Upper lobe of left lung (tissue), 6 donors: ENCODE results near the gene LCP1. TPM values are rescaled to one million over a fixed set of nuclear protein-coding genes. Genes with fewer than 3 reads are reported as not detected.

Experiments
- ATAC-seq, 2 donors: fragments of 200-7000 bp; cut with Tn5 transposase; one replicate each; pipeline ENCODE4 v1.9.1; 2022; ENCODE audit warnings: mild to moderate bottlenecking in 2 of 2, moderate library complexity in 2 of 2; ENCODE audit not compliant: low FRiP score in 2 of 2
- DNase-seq, 2 donors: peaks; one replicate each; pipeline ENCODE4 v3.0.0-alpha.2; 2019 to 2020
- H3K27ac ChIP-seq, 4 donors: fragments of 200-600 bp; sonication (generic); one replicate each; pipeline ENCODE4 v1.5.1; 2016 to 2019
- H3K27me3 ChIP-seq, 4 donors: fragments of 200-600 bp; sonication (generic); one replicate each; pipeline ENCODE4 v1.5.1; 2017 to 2019
- H3K36me3 ChIP-seq, 4 donors: fragments of 200-600 bp; sonication (generic); one replicate each; pipeline ENCODE4 v1.5.1; 2016 to 2019
- H3K4me1 ChIP-seq, 4 donors: fragments of 200-600 bp; sonication (generic); one replicate each; pipeline ENCODE4 v1.5.1; 2018 to 2019
- H3K4me3 ChIP-seq, 4 donors: fragments of 200-600 bp; sonication (generic); one replicate each; pipeline ENCODE4 v1.5.1; 2017 to 2019; ENCODE audit warnings: mild to moderate bottlenecking in 2 of 4, moderate library complexity in 1 of 4
- H3K9me3 ChIP-seq, 4 donors: fragments of 200-600 bp; sonication (generic); one replicate each; pipeline ENCODE4 v1.5.1; 2018 to 2019
- EP300 ChIP-seq, 4 donors: sonication (generic); formaldehyde crosslinking; IDR thresholded peaks; one replicate each; pipeline ENCODE4 v1.5.1; 2017; ENCODE audit warnings: antibody characterized with exemption in 4 of 4, control low read depth in 2 of 4
- POLR2A ChIP-seq, 4 donors: fragments of 450-650 bp; IDR thresholded peaks; one replicate each; pipeline ENCODE4 v1.5.1; 2016 to 2017; ENCODE audit warnings: antibody characterized with exemption in 4 of 4, mild to moderate bottlenecking in 2 of 4
- POLR2AphosphoS5 ChIP-seq, 2 donors: sonication (generic); formaldehyde crosslinking; IDR thresholded peaks; one replicate each; pipeline ENCODE4 v1.5.1; 2017; ENCODE audit warnings: antibody characterized with exemption in 2 of 2
- WGBS, 2 donors: methylation state at CpG; one replicate each; pipeline ENCODE4 v1.1.5; 2017 to 2018; 5-methylcytosine and 5-hydroxymethylcytosine counted together
- total RNA-seq, 6 donors: library from RNA; depleted of rRNA in 4 of 6; stranded (reverse); fragments of >200 nt in 4 of 6; gene quantifications; one replicate each; pipeline versions ENCODE4 v1.1.0 to v1.2.1, GENCODE V29; 2016 to 2021
- TF ChIP-seq, protein P1 (sequence below), 6 experiments: fragments of 450-650 bp in 4 of 6; fragments of 200-600 bp in 2 of 6; sonication (generic) in 2 of 6; IDR thresholded peaks; one replicate each; pipeline ENCODE4 v1.5.1; 2016 to 2019; ENCODE audit warnings: antibody characterized with exemption in 6 of 6
- donor health status: DM: no; HTN: no; CAD: no; lungs with moderate emphysema.
- donor health status: DM: no; HTN: yes; CAD: no; lungs with severe emphysema.

The LCP1 gene
- total RNA-seq, 6 donors from 2014 or later, result 72.3 to 331 (median 129) TPM

DNA sequence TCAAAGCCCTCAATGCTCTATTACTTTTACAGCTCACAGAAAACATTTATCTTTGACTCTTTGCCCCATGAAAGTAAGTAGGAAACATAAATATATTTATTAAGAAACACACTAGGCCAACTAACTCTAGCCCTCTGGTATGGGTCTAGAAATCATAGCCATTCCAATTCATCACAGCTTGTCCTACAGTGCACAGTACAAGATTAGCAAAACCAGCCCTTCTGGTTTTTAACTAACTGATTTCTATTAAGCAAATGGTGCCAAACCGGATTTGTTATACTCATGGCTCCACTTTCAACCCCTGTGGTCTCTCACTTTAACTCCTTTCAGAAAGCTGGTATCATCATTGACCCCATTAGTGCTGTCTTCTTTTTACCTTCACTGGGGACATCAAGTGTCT, 24.2 kb upstream of the LCP1 start:
- DNase-seq, result no peak

DNA sequence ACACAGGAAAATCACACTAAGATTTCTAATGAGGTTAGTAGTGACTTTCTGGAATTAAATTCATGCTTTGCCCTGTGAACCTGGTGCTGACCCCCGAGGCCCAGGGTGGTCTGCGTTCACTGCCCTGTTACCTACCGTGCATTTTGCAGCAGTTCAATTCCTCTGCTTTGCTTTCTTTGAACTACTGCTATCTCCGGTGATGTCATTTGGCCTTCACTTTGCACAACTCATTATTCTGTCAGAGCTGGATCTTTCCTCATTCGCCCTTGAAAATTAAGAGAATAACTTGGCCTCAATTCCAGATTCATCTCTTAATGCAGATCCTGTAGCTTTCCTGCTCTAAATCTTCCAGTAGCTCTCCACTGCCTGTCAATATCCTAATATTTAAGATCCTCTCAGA, 21.0 kb upstream of the LCP1 start:
- no peak overlapping the region for H3K27ac ChIP-seq
- TF ChIP-seq, protein P1, sequence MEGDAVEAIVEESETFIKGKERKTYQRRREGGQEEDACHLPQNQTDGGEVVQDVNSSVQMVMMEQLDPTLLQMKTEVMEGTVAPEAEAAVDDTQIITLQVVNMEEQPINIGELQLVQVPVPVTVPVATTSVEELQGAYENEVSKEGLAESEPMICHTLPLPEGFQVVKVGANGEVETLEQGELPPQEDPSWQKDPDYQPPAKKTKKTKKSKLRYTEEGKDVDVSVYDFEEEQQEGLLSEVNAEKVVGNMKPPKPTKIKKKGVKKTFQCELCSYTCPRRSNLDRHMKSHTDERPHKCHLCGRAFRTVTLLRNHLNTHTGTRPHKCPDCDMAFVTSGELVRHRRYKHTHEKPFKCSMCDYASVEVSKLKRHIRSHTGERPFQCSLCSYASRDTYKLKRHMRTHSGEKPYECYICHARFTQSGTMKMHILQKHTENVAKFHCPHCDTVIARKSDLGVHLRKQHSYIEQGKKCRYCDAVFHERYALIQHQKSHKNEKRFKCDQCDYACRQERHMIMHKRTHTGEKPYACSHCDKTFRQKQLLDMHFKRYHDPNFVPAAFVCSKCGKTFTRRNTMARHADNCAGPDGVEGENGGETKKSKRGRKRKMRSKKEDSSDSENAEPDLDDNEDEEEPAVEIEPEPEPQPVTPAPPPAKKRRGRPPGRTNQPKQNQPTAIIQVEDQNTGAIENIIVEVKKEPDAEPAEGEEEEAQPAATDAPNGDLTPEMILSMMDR (IDR thresholded peaks at IDR 0.05), result no peak
- TF ChIP-seq POLR2A (IDR thresholded peaks at IDR 0.05) (no peak), POLR2AphosphoS5 (IDR thresholded peaks at IDR 0.05) (no peak), EP300 (IDR thresholded peaks at IDR 0.05) (no peak)
- DNase-seq (no peak), ATAC-seq (no peak)
- peaks cover 0 to 4% (median 0%) of the 10 kb centered on the region in 4 donors for H3K4me1 ChIP-seq
- no peaks in the 10 kb centered on the region for H3K27me3 ChIP-seq
- H3K36me3 ChIP-seq, result no peaks in the 10 kb centered on the region
- WGBS, 2 donors, result 77 to 78% methylated on average over 5 of the region's 5 CpGs
- H3K9me3 ChIP-seq, result no peaks in the 10 kb centered on the region
- H3K4me3 ChIP-seq, result no peak overlapping the region

More for the DNA sequence above, 24.2 kb upstream of the LCP1 start:
- no peaks in the 10 kb centered on the region for H3K27me3 ChIP-seq
- TF ChIP-seq POLR2AphosphoS5 (IDR thresholded peaks at IDR 0.05) (no peak), POLR2A (IDR thresholded peaks at IDR 0.05) (no peak), EP300 (IDR thresholded peaks at IDR 0.05) (no peak)
- TF ChIP-seq, protein P1 (IDR thresholded peaks at IDR 0.05), result no peak
- no peak for ATAC-seq
- H3K27ac ChIP-seq, result no peak overlapping the region
- no peaks in the 10 kb centered on the region for H3K9me3 ChIP-seq
- H3K4me3 ChIP-seq, result no peak overlapping the region
- 53 to 69% methylated on average over 1 of the region's 1 CpG for WGBS, 2 donors
- H3K4me1 ChIP-seq, result peaks cover 0 to 5% (median 4%) of the 10 kb centered on the region in 4 donors
- H3K36me3 ChIP-seq, result no peaks in the 10 kb centered on the region

DNA sequence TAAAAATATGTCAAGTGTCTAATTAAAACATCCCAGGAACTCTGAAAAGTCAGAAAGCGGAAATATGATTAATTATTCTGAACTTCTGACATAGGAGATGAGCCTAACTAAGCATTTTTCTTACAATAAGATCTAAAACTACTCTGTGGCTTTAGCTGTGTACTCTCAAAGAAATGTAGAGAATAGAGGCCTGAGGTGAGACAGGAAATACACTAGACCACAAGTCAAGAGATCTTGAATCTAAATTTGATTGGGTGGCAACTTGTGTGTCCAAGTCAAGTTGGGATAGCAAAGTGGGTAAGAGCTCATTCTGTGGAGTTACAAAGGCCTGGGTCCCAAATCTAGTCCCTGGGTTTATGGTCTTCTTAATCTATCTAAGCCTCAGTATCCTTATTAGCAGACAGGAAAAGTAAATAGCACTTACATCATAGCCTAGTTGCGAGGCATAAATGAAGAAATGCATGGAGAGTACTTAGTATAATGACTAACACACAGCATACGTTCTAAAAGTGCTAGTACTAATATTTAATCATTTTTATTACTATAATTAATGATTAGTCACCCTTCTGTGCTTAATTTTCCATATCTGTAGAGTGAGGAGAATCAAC, 20.3 kb upstream of the LCP1 start:
- no peak for ATAC-seq
- DNase-seq, result no peak
- 53 to 63% methylated on average over 3 of the region's 3 CpGs for WGBS, 2 donors
- H3K4me1 ChIP-seq, result peaks cover 0 to 4% (median 0%) of the 10 kb centered on the region in 4 donors
- no peak overlapping the region for H3K4me3 ChIP-seq
- TF ChIP-seq POLR2AphosphoS5 (IDR thresholded peaks at IDR 0.05), result no peak
- TF ChIP-seq POLR2A (IDR thresholded peaks at IDR 0.05), result no peak
- TF ChIP-seq, protein P1 (IDR thresholded peaks at IDR 0.05), result no peak
- no peak for TF ChIP-seq EP300 (IDR thresholded peaks at IDR 0.05)
- H3K27me3 ChIP-seq, result no peaks in the 10 kb centered on the region
- no peaks in the 10 kb centered on the region for H3K36me3 ChIP-seq
- no peaks in the 10 kb centered on the region for H3K9me3 ChIP-seq
- no peak overlapping the region for H3K27ac ChIP-seq

DNA sequence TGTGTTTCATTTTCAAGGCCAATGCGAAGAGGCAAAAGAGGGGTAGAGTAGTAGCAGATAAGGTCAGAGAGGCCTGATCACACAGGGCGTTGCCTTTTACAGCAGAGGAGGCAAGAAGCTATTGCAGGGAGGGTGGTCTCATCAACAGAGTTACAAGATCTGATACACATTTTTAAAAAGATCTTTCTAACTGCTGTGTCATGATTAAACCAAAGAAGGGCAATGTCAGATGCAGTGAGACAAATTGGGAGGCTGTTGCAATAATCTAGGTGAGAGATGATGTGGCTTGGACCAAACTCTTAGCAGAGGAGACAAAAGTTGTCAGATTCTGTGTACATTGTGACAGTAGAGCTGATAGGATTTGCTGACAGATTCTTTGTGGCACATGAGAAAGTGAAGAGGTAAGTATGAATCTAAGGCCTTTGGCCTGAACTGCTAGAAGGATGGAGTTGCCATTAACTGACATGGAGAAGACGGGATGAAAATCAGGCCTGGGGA, 16.8 kb upstream of the LCP1 start:
- DNase-seq (no peak), ATAC-seq (no peak)
- Histone ChIP-seq H3K4me3 (no peak overlapping the region), H3K9me3 (no peaks in the 10 kb centered on the region), H3K27ac (no peak overlapping the region), H3K36me3 (no peaks in the 10 kb centered on the region), H3K4me1 (peaks cover 0 to 4% (median 0%) of the 10 kb centered on the region in 4 donors), H3K27me3 (no peaks in the 10 kb centered on the region)
- TF ChIP-seq POLR2AphosphoS5 (IDR thresholded peaks at IDR 0.05), result no peak
- TF ChIP-seq, protein P1 (IDR thresholded peaks at IDR 0.05), result no peak
- TF ChIP-seq POLR2A (IDR thresholded peaks at IDR 0.05), result no peak
- TF ChIP-seq EP300 (IDR thresholded peaks at IDR 0.05), result no peak
- 86 to 90% methylated on average over 3 of the region's 3 CpGs for WGBS, 2 donors
